ENCODE measurements around the gene AFAP1. TPM values are rescaled to one million over a fixed set of nuclear protein-coding genes. Genes with fewer than 3 reads are reported as not detected.

The AFAP1 gene
- total RNA-seq, 1 donor from 2014 or later: 6.8 TPM

DNA sequence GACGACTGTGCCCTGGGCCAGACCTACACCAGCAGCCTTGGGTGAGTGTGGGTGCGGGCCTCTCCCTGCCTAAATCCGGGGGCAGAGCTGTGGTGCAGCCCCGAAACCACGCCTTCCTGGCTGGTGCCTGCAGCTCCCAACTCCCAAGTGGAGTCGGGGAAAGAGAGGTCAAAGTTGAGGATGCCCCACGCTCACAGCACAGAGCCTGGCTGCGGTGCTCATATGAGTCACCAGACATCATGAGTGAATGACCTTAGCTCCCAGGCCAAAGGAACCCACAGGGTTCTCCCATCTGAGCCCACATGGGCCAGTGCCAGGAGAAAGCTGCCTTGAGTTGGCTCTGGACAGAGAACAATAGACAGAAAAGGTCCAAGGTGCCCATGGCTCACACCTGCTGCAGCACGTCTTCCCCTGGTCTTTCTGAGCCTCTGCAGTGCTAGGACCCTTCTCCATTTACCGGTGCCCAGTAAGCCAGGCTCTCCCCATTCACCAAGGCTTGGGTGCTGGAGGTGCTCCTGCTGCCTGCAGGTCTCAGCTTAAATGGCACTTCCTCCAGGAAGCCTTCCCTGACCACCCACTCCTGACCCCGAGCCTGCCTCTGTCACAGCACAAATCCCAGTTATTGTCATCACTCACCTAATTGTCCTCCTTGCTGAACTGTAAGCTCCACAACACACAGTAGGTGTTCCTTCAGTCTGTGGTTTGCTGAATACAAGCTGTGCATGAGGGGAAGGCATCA, 224.2 kb downstream of the AFAP1 start:
- DNase-seq (ENCODE audit: low read depth): no peak
- H3K4me3 ChIP-seq (ENCODE audit: low read depth, low read length): no peak overlapping the region
- FAIRE-seq: no peak
- no peaks in the 10 kb centered on the region for H3K36me3 ChIP-seq (ENCODE audit: control insufficient read depth, insufficient read depth, low read length)
- TF ChIP-seq, protein P1, sequence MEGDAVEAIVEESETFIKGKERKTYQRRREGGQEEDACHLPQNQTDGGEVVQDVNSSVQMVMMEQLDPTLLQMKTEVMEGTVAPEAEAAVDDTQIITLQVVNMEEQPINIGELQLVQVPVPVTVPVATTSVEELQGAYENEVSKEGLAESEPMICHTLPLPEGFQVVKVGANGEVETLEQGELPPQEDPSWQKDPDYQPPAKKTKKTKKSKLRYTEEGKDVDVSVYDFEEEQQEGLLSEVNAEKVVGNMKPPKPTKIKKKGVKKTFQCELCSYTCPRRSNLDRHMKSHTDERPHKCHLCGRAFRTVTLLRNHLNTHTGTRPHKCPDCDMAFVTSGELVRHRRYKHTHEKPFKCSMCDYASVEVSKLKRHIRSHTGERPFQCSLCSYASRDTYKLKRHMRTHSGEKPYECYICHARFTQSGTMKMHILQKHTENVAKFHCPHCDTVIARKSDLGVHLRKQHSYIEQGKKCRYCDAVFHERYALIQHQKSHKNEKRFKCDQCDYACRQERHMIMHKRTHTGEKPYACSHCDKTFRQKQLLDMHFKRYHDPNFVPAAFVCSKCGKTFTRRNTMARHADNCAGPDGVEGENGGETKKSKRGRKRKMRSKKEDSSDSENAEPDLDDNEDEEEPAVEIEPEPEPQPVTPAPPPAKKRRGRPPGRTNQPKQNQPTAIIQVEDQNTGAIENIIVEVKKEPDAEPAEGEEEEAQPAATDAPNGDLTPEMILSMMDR (IDR thresholded peaks at IDR 0.05; ENCODE audit: insufficient read depth, low read length, severe bottlenecking): no peak
- H3K27me3 ChIP-seq (ENCODE audit: control insufficient read depth, insufficient read depth, low read length): peaks cover 3% of the 10 kb centered on the region

DNA sequence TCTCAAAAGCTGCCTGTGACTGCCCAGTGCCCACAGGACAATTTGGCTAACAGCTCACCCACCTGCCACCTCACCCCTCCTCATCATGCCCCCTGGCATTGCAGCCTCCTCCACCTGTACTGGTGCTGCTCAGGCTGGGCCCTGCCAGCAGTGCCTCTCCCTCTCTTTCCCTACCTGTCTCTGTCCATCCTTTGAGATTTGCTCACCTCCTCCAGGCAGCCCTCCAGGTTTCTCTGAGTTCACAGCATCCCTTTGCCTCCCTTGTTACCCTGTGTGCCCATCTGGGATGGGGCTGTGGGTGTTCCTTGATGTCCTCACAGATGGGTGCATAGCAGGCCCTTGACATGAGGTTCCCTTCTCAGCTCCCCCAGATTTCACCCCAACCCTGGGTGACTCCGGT, 224.9 kb downstream of the AFAP1 start:
- FAIRE-seq (no peak), DNase-seq (ENCODE audit: low read depth) (no peak)
- H3K4me3 ChIP-seq (ENCODE audit: low read depth, low read length): no peak overlapping the region
- TF ChIP-seq, protein P1 (IDR thresholded peaks at IDR 0.05; ENCODE audit: insufficient read depth, low read length, severe bottlenecking): no peak
- H3K27me3 ChIP-seq (ENCODE audit: control insufficient read depth, insufficient read depth, low read length): peaks cover 2% of the 10 kb centered on the region
- no peaks in the 10 kb centered on the region for H3K36me3 ChIP-seq (ENCODE audit: control insufficient read depth, insufficient read depth, low read length)

DNA sequence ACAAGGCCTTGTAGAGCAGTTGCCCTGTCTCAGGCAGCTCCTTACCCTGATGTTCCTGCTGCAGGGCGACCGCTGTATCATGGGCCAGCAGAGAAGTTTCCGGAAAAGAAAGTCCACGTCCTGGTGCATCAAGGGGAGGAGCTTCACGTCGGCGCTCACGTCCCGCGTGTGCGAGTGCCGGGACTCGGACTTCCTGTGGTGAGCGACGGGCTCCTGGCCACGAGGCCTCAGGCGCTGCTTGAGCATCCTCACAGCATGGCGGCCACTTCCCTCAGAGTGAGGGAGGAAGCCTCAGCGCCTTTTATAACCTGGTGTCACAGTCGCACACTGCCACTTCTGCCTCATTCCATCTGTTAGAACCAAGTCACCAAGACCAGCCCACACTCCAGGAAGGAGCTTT, 225.5 kb downstream of the AFAP1 start:
- Histone ChIP-seq H3K4me3 (ENCODE audit: low read depth, low read length) (no peak overlapping the region), H3K36me3 (ENCODE audit: control insufficient read depth, insufficient read depth, low read length) (no peaks in the 10 kb centered on the region), H3K27me3 (ENCODE audit: control insufficient read depth, insufficient read depth, low read length) (peaks cover 2% of the 10 kb centered on the region)
- TF ChIP-seq, protein P1 (IDR thresholded peaks at IDR 0.05; ENCODE audit: insufficient read depth, low read length, severe bottlenecking): no peak
- FAIRE-seq: no peak
- no peak for DNase-seq (ENCODE audit: low read depth)

DNA sequence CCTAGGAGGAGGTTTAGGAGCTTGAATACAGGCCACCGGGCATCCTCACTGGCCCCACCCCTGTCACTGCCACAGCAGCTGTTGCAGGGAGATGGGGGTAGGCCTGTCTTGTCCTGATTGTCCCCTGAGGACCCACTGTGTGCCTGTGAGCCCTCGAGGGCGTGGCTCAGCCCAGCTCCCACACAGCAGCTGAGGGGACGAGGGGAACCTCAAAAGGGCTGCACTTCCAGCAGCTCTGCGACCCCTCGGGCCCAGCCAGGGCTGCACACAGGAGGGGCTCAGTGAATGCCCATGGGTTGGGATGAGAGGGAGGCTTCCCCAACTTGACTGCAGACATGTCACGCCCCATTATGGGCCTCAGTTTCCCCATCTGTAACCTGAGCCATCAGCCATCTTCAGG, 225.9 kb downstream of the AFAP1 start:
- Histone ChIP-seq H3K27me3 (ENCODE audit: control insufficient read depth, insufficient read depth, low read length) (peaks cover 2% of the 10 kb centered on the region), H3K4me3 (ENCODE audit: low read depth, low read length) (no peak overlapping the region), H3K36me3 (ENCODE audit: control insufficient read depth, insufficient read depth, low read length) (no peaks in the 10 kb centered on the region)
- no peak for FAIRE-seq
- TF ChIP-seq, protein P1 (IDR thresholded peaks at IDR 0.05; ENCODE audit: insufficient read depth, low read length, severe bottlenecking): no peak
- DNase-seq (ENCODE audit: low read depth): no peak

DNA sequence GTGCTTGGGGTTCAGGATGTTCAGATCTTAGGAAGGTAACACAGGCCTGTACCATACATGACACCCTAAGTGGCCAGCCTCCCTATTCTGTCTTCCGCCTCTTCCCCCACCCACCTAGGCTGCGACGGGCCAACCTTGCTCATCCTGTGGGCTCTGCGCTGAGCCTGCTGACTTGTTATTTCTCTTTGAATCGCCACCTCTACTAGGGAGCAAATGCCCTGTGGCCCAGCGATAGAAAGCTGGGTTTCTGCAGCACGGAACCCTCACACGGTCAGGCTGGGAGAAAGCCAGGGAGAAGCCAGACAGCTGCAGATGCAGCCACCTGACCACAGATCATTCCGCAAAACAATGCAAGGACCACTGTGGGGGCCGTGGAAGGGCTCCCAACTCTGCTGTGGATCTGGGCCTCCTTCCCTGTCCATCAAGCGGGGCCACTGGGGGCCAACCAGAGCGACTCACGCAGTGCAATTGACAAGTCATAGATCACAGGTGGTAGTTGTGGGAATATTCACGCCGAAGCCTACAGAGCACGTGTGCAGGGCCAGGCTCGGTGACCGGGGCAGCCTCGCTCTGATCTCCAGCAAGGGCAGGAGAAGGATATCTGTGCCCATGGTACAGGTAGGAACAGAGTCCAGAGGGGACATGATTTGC, 227.5 kb downstream of the AFAP1 start:
- TF ChIP-seq, protein P1 (IDR thresholded peaks at IDR 0.05; ENCODE audit: insufficient read depth, low read length, severe bottlenecking): no peak
- Histone ChIP-seq H3K4me3 (ENCODE audit: low read depth, low read length) (no peak overlapping the region), H3K36me3 (ENCODE audit: control insufficient read depth, insufficient read depth, low read length) (no peaks in the 10 kb centered on the region), H3K27me3 (ENCODE audit: control insufficient read depth, insufficient read depth, low read length) (no peaks in the 10 kb centered on the region)
- no peak for FAIRE-seq
- DNase-seq (ENCODE audit: low read depth): no peak

Data from bronchial epithelial cell (primary cell).